GM12878 (cell line): Measurements from ENCODE around the gene FLVCR2. TPM values are rescaled to one million over a fixed set of nuclear protein-coding genes. Genes with fewer than 3 reads are reported as not detected.

Source experiments
- ATAC-seq: fragments of 200-7000 bp; cut with Tn5 transposase; 3 replicates; pipeline ENCODE4 v1.9.1; 2020; ENCODE audit warnings: mild to moderate bottlenecking, moderate library complexity
- BruUV-seq: library from RNA; stranded (reverse); fragments of 400-500 nt; replicated peaks from 2 replicates; lab custom pipeline; 2021; lab: Mats Ljungman, UMichigan
- CTCF ChIA-PET: fragments of 300-600 bp; sonication (Branson Sonifier 250); formaldehyde crosslinking; extraction: SDS; loops from one replicate; lab custom pipeline; 2021; ENCODE audit warnings: inconsistent platforms; lab: Yijun Ruan, JAX
- POLR2A ChIA-PET: fragments of 350-600 bp; formaldehyde crosslinking; extraction: SDS; loops from one replicate; lab custom pipeline; 2021; ENCODE audit warnings: inconsistent platforms; lab: Charles Lee
- RAD21 ChIA-PET: fragments of 300-600 bp; sonication (Branson Sonifier 250); formaldehyde crosslinking; loops from one replicate; lab custom pipeline; 2023; ENCODE audit warnings: antibody characterized with exemption; ENCODE audit not compliant: unreplicated experiment; lab: Charles Lee
- SMC1A ChIA-PET: fragments of 300-600 bp; sonication (Branson Sonifier 250); formaldehyde crosslinking; loops from one replicate; lab custom pipeline; 2023; ENCODE audit not compliant: unreplicated experiment, uncharacterized antibody; lab: Charles Lee
- DNase-seq: peaks from one replicate; pipeline ENCODE4 v3.0.0-alpha.2; 2011; ENCODE audit warnings: low read depth, low spot score
- FAIRE-seq: peaks from 3 replicates; lab custom pipeline; 2011; peaks lifted over from hg19 to GRCh38; lab: Jason Lieb, UNC
- H2AFZ ChIP-seq: 2 replicates; pipeline ENCODE4 v1.6.0; 2011; ENCODE audit warnings: low read depth, low read length, control low read depth; ENCODE audit not compliant: control insufficient read depth
- H3K27ac ChIP-seq: 2 replicates; pipeline ENCODE4 v1.5.1; 2011; ENCODE audit warnings: control low read depth; ENCODE audit not compliant: control insufficient read depth, insufficient read depth
- H3K27me3 ChIP-seq, 2 experiments: replicated peaks in 1 of 2; 2 replicates each; pipeline versions ENCODE4 v1.6.0 to v1.6.1; 2011; ENCODE audit warnings: low read length in 1 of 2; ENCODE audit not compliant: control insufficient read depth in 2 of 2, insufficient read depth in 2 of 2
- H3K36me3 ChIP-seq, 2 experiments: 2 replicates each; pipeline ENCODE4 v1.5.1; 2011; ENCODE audit warnings: low read length in 1 of 2; ENCODE audit not compliant: control insufficient read depth in 2 of 2, insufficient read depth in 2 of 2
- H3K4me1 ChIP-seq: 2 replicates; pipeline ENCODE4 v1.6.1; 2011; ENCODE audit warnings: mild to moderate bottlenecking, low read length, moderate library complexity, mixed read lengths; ENCODE audit not compliant: control insufficient read depth, insufficient read depth
- H3K4me2 ChIP-seq: 2 replicates; pipeline ENCODE4 v1.6.0; 2011; ENCODE audit warnings: control low read depth; ENCODE audit not compliant: control insufficient read depth, insufficient read depth
- H3K4me3 ChIP-seq: fragments of 200-600 bp; sonication (generic); 2 replicates; pipeline ENCODE4 v1.5.1; 2016
- H3K79me2 ChIP-seq: 2 replicates; pipeline ENCODE4 v1.6.0; 2011; ENCODE audit warnings: low read length; ENCODE audit not compliant: control insufficient read depth, insufficient read depth
- H3K9ac ChIP-seq: 2 replicates; pipeline ENCODE4 v1.8.0; 2011; ENCODE audit warnings: low read length, control low read depth, mixed read lengths; ENCODE audit not compliant: control insufficient read depth, insufficient read depth
- H3K9me3 ChIP-seq: replicated peaks from 3 replicates; pipeline ENCODE4 v1.5.1; 2011; ENCODE audit warnings: mild to moderate bottlenecking, low read length; ENCODE audit not compliant: control insufficient read depth, insufficient read depth
- H4K20me1 ChIP-seq: 2 replicates; pipeline ENCODE4 v1.6.0; 2011; ENCODE audit not compliant: control insufficient read depth, insufficient read depth
- CTCF ChIP-seq, 3 experiments: IDR thresholded peaks in 2 of 3; conservative IDR thresholded peaks in 1 of 3; 2 replicates each; pipeline ENCODE4 v1.5.1; 2011; ENCODE audit warnings: low read depth in 3 of 3, low read length in 3 of 3, mild to moderate bottlenecking in 3 of 3, control low read depth in 2 of 3, moderate library complexity in 2 of 3, inconsistent platforms in 1 of 3, mixed read lengths in 1 of 3; ENCODE audit not compliant: control insufficient read depth in 2 of 3, insufficient read depth in 1 of 3; ENCODE audit errors: extremely low read depth in 1 of 3
- ESRRA ChIP-seq: IDR thresholded peaks from 2 replicates; pipeline ENCODE4 v1.6.1; 2012; ENCODE audit warnings: mild to moderate bottlenecking, low read length, improper control_type of control experiment
- JUNB ChIP-seq: IDR thresholded peaks from 2 replicates; pipeline ENCODE4 v1.6.1; 2016; ENCODE audit warnings: antibody characterized with exemption, mild to moderate bottlenecking
- NR2C1 ChIP-seq: fragments of 450-650 bp; IDR thresholded peaks from 2 replicates; pipeline ENCODE4 v1.6.1; 2017; ENCODE audit warnings: antibody characterized with exemption, mild to moderate bottlenecking, moderate library complexity
- PAX5 ChIP-seq: IDR thresholded peaks from 2 replicates; pipeline ENCODE4 v1.6.1; 2011; ENCODE audit warnings: low read depth, low read length, borderline replicate concordance
- in situ Hi-C: fragments of 300-500 bp; cut with MboI; formaldehyde crosslinking; loops from 9 replicates; pipeline ENCODE4 v1.14.3; 2018; ENCODE audit warnings: mixed read lengths
- intact Hi-C: fragments of 100-400 bp; cut with micrococcal nuclease; formaldehyde crosslinking; loops from one replicate; pipeline ENCODE4 v1.14.2; 2022; ENCODE audit not compliant: unreplicated experiment
- polyA plus RNA-seq, 11 experiments: library from polyadenylated mRNA; depleted of rRNA in 4 of 11; unstranded in 6 of 11; stranded (reverse) in 5 of 11; fragments of >200 nt; fragmentation: Nextera tagmentation in 4 of 11; fragmentation: Illumina TruSeq in 1 of 11; extraction: Ambion mirVana in 4 of 11; extraction: Trizol in 1 of 11; gene quantifications; 1 replicate in 1 of 11; 2 replicates in 10 of 11; pipeline versions ENCODE4 v1.2.1 to v1.2.3, GENCODE V29; 2011 to 2016; ENCODE audit warnings: inconsistent platforms in 2 of 11, missing spikeins in 2 of 11, low read depth in 1 of 11
- total RNA-seq, 4 experiments: library from RNA; depleted of rRNA in 3 of 4; stranded (reverse); fragments of >200 nt in 3 of 4; fragmentation: Illumina TruSeq in 1 of 4; extraction: Trizol in 1 of 4; gene quantifications; 2 replicates each; pipeline versions ENCODE4 v1.2.1 to v1.2.3, GENCODE V29; 2013 to 2021

Gene FLVCR2
- total and polyA plus RNA-seq, 10 of the 15 experiments (the other 5 are each of a cell fraction or from before 2014, with no cell fraction given): 0.24 to 3.7 (median 1.6) TPM

- no peak for TF ChIP-seq CTCF (IDR thresholded peaks at IDR 0.05 in 2 of 3, conservative IDR thresholded peaks at IDR 0.05 in 1 of 3; ENCODE audit: control insufficient read depth in 2 of 3, extremely low read depth in 1 of 3, insufficient read depth in 1 of 3, low read depth in 3 of 3, low read length in 3 of 3)
- TF ChIP-seq JUNB: no peak
- no peak for TF ChIP-seq PAX5
Measured at GRCh38 chr14:75579882-75580281, 1.5 kb downstream of the FLVCR2 start (continued).

- Histone ChIP-seq H3K9ac (no peak overlapping the region), H2AFZ (no peak overlapping the region), H3K27ac (no peak overlapping the region), H3K4me1 (no peaks in the 10 kb centered on the region), H3K4me3 (no peak overlapping the region), H3K36me3 (no peaks in the 10 kb centered on the region), H3K9me3 (peaks cover 8% of the 10 kb centered on the region; the same call in 1 of the 3 replicates), H4K20me1 (no peaks in the 10 kb centered on the region), H3K4me2 (no peak overlapping the region), H3K27me3 (no peaks in the 10 kb centered on the region), H3K79me2 (no peaks in the 10 kb centered on the region)
- no TSS peak for BruUV-seq
- FAIRE-seq (no peak), DNase-seq (no peak), ATAC-seq (no peak)
- intact Hi-C loops: no loop called here
- ChIA-PET POLR2A (interaction anchor here (1.2 kb wide), 1 partner anchor 11 kb away, joined by 3 read pairs; no protein-coding TSS in a partner anchor), RAD21 (interaction anchor here (1.3 to 1.5 kb wide), 2 partner anchors 8 to 10 kb away, joined by 3 to 5 read pairs; partner anchors contain the start of gene FLVCR2), CTCF (interaction anchor here (0.6 to 1.3 kb wide), 4 partner anchors 9 to 66 kb away, joined by 3 to 7 read pairs (median 4); partner anchors contain the start of gene FLVCR2), SMC1A (interaction anchor here (1.1 to 1.9 kb wide), 3 partner anchors 9 to 69 kb away, joined by 3 to 9 read pairs (median 3); partner anchors contain the start of gene FLVCR2)
- TF ChIP-seq NR2C1: no peak
- TF ChIP-seq ESRRA: no peak
- in situ Hi-C loops: no loop called here
Measured at GRCh38 chr14:75587388-75587787, 9.0 kb downstream of the FLVCR2 start.
